HAP-1 (cell line): Measurements from ENCODE around the gene ITGBL1.

Experiments
- DNase-seq, 2 experiments: peaks; one replicate each; pipeline ENCODE4 v3.0.0-alpha.2; 2016 to 2020; ENCODE audit warnings: low spot score in 2 of 2
- H3K27me3 ChIP-seq: fragments of 250-450 bp; sonication (Bioruptor Pico); 2 replicates; pipeline ENCODE4 v1.5.1; 2020; ENCODE audit warnings: low read depth, mild to moderate bottlenecking, moderate library complexity
- H3K36me3 ChIP-seq: fragments of 250-450 bp; sonication (Bioruptor Pico); replicated peaks from 2 replicates; pipeline ENCODE4 v1.5.1; 2020; ENCODE audit warnings: mild to moderate bottlenecking
- H3K4me1 ChIP-seq: fragments of 250-450 bp; sonication (Bioruptor Pico); 2 replicates; pipeline ENCODE4 v1.5.1; 2020; ENCODE audit warnings: mild to moderate bottlenecking
- H3K4me3 ChIP-seq: fragments of 250-450 bp; sonication (Bioruptor Pico); 2 replicates; pipeline ENCODE4 v1.5.1; 2020; ENCODE audit warnings: mild to moderate bottlenecking, moderate library complexity
- H3K9me3 ChIP-seq: fragments of 250-450 bp; sonication (Bioruptor Pico); 2 replicates; pipeline ENCODE4 v1.5.1; 2020; ENCODE audit warnings: mild to moderate bottlenecking, moderate library complexity
- in situ Hi-C: fragments of 300-500 bp; cut with MboI; formaldehyde crosslinking; loops from 3 replicates; pipeline ENCODE4 v1.14.3; 2020; ENCODE audit warnings: low sequenced_read_pairs, inconsistent platforms, mixed read lengths

Gene ITGBL1

DNA sequence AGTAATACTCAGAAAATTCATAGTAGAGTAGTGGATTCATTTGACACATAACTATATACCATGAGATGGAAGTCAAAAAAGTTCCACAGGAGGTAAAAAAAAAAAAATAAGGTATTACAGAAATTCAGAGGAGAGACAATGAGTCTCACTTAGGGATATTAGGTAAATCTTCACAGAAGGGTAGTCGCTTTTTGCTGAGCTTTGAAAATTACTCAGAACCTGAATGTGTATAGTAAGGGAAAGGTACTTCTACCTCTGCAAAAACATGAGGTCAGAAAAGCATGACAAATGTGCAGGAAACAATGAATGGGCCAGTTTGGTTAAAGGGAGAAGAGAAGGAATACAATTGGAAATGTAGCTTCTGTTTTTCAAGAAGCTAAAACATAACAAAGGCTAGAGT lies 250.6 kb downstream of the ITGBL1 start:
- Histone ChIP-seq H3K4me1 (no peaks in the 10 kb centered on the region), H3K36me3 (no peaks in the 10 kb centered on the region), H3K9me3 (no peaks in the 10 kb centered on the region), H3K27me3 (0 out of 2 replicates have a peak, but pooled peaks cover 2% of the 10 kb centered on the region), H3K4me3 (no peak overlapping the region)
- in situ Hi-C loops, result no loop called here
- DNase-seq, result no peak

DNA sequence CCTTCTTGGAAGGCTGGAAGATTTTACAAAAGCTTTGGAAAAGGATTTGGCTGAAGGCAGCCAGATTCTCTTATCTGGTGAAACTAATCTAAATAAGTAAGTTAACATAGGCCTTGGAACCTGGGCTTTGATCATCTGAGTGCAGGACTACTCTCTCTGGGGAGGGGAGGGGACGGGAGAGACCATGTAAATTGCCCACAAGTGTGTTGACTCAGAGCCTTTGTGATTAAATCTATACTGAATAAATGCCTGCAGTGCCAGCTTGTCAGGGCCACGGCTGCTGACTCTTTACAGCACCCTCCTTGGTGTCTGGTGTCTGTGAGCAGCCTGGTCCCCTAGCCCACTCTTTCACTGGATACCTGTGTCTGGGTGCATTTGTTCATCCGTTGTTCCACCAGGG lies 251.4 kb downstream of the ITGBL1 start:
- H3K27me3 ChIP-seq, result 0 out of 2 replicates have a peak, but pooled peaks cover 2% of the 10 kb centered on the region
- in situ Hi-C loops, result no loop called here
- H3K4me1 ChIP-seq, result no peaks in the 10 kb centered on the region
- H3K36me3 ChIP-seq, result no peaks in the 10 kb centered on the region
- no peak for DNase-seq
- no peaks in the 10 kb centered on the region for H3K9me3 ChIP-seq
- H3K4me3 ChIP-seq, result no peak overlapping the region

DNA sequence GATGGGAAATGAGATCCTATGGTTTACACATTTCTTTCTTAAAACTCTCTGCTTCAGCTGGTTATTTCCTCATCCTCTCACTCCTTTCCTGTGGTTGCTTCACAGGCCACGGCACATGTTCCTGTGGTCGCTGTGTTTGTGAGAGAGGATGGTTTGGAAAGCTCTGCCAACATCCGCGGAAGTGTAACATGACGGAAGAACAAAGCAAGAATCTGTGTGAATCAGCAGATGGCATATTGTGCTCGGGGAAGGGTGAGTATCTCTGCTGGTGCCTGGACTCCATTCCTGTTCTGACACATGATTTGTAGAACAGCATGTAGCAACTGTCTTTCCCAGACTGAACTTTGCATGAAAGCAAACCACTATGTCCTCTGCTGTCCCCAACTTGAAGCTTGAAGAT lies 254.2 kb downstream of the ITGBL1 start:
- no peaks in the 10 kb centered on the region for H3K4me1 ChIP-seq
- H3K4me3 ChIP-seq, result no peak overlapping the region
- in situ Hi-C loops, result no loop called here
- no peak for DNase-seq
- no peaks in the 10 kb centered on the region for H3K36me3 ChIP-seq
- 0 out of 2 replicates have a peak, but pooled peaks cover 2% of the 10 kb centered on the region for H3K27me3 ChIP-seq
- H3K9me3 ChIP-seq, result no peaks in the 10 kb centered on the region

DNA sequence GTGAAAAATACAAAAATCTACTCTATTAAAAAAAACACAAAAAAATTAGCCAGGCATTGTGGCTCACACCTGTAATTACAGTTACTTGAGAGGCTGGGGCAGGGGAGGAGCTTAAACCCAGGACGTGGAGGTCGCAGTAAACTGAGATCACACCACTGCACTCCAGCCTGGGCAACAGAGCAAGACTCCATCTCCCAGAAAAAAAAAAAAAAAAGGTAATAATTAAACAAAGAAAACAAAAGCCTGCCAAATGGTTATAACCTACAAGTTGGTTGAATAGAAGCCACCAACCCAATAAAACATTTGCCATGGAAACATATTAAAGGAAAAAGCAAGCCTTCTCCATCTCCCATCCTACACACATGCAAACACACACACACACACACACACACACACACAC lies 255.2 kb downstream of the ITGBL1 start:
- DNase-seq, result no peak
- in situ Hi-C loops, result no loop called here
- H3K27me3 ChIP-seq, result 0 out of 2 replicates have a peak, but pooled peaks cover 2% of the 10 kb centered on the region
- no peaks in the 10 kb centered on the region for H3K9me3 ChIP-seq
- no peaks in the 10 kb centered on the region for H3K4me1 ChIP-seq
- H3K4me3 ChIP-seq, result no peak overlapping the region
- H3K36me3 ChIP-seq, result no peaks in the 10 kb centered on the region

DNA sequence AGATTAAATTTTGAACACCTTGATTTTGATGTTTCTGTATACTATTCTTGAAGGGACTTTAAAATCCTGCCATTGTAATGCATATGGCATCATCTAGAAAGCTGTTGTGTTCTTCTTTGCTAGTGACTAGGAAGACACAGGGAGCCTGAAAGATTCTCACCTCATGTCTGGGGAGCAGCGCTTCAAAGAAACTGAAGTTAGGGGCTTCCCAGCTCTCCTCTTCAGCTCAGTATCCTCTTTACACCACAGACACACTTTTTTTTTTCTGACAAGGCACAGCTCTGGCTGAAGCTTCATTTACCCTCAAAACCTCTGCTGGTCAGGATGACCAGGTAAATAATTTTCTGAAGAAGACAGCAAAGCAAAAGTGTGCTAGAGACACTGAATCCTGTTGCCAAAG lies 255.6 kb downstream of the ITGBL1 start:
- Histone ChIP-seq H3K27me3 (0 out of 2 replicates have a peak, but pooled peaks cover 2% of the 10 kb centered on the region), H3K36me3 (no peaks in the 10 kb centered on the region), H3K4me1 (no peaks in the 10 kb centered on the region), H3K4me3 (no peak overlapping the region), H3K9me3 (no peaks in the 10 kb centered on the region)
- DNase-seq, result no peak
- in situ Hi-C loops, result no loop called here

DNA sequence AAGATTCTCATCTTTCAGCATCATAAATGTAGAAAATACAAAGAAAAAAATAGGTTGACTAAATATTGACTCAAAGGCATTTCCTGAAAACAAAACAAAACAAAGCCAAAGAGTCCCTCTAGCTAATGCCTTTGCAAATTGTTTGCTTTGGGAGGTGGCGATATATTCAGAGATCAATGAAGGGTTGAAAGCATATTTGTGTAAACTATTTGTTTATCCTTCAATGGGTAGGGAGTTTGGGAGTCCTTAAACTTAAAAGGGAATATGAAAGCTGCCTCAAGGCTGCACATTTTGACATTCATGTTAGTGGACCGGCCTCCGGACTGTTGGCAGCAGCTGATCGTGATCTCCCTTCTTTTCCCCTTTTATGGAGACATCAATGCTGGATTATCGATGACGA lies 257.5 kb downstream of the ITGBL1 start:
- H3K9me3 ChIP-seq, result no peaks in the 10 kb centered on the region
- in situ Hi-C loops, result no loop called here
- no peaks in the 10 kb centered on the region for H3K4me1 ChIP-seq
- H3K27me3 ChIP-seq, result no peaks in the 10 kb centered on the region
- no peak overlapping the region for H3K4me3 ChIP-seq
- no peak for DNase-seq
- no peaks in the 10 kb centered on the region for H3K36me3 ChIP-seq

DNA sequence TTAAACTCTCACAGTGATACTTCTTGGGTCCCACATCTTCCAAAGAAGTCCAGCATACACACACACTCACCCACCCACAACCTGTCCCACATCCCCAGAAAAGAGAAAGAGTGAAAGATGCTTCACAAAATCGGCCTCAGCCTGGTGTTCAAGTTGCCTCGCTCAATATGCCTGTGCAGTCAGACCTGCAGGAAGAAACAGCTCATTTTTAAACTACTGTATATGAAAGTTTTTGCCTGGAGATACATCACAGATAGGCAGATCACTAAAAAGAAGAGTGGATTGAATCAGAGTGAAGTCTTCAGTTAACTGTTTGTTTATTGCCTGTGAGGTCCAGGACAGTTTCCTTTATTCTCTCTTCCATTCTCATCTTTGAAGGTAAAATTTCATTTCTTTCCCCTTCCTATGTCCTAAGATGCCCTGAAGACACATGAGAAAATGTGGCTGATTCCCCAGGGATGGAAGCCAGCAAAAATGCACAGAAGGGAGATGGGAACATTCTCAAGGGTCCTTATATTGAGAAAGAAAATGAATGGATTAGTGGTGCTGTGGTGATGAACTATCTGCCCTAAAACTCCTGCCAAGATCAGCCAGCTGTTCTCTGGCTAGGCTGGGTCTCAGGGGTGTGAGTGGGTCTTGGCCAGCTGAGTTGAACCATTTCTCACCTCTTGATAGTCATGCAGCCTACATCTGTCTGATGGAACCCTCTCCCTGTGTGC lies 259.0 kb downstream of the ITGBL1 start:
- H3K36me3 ChIP-seq, result no peaks in the 10 kb centered on the region
- H3K27me3 ChIP-seq, result no peaks in the 10 kb centered on the region
- H3K4me3 ChIP-seq, result no peak overlapping the region
- no peaks in the 10 kb centered on the region for H3K4me1 ChIP-seq
- no peak for DNase-seq
- H3K9me3 ChIP-seq, result no peaks in the 10 kb centered on the region
- in situ Hi-C loops, result no loop called here

DNA sequence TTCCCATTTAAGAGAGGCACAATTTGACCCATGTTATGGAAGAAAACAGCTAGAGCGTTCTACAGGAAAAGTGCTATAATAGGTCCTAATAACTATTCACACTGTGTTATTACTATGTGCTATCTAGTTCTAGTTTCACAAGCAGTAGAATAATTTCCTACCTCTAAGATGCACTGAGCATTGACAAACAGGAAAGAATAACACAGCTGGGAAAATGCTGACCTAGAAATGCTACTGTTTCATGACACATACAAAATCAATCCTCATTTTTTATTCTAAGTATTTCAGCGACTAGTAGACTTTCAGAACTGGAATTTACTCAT lies 259.5 kb downstream of the ITGBL1 start:
- Histone ChIP-seq H3K4me3 (no peak overlapping the region), H3K27me3 (no peaks in the 10 kb centered on the region), H3K9me3 (no peaks in the 10 kb centered on the region), H3K36me3 (no peaks in the 10 kb centered on the region), H3K4me1 (no peaks in the 10 kb centered on the region)
- in situ Hi-C loops, result no loop called here
- DNase-seq, result no peak

DNA sequence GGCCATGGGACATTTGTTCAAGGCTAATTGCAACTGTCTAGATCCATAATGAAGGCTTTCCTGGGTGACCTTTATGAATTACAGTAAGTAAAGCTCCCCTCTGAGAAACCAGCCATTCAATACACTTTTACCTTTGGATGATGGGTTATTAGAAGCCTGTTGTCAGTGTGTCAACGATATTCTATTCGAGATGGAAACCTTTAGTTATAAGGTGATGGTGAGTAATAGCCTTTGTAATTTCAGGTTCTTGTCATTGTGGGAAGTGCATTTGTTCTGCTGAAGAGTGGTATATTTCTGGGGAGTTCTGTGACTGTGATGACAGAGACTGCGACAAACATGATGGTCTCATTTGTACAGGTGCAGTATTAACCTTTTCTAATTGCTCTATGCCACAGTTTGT lies 261.7 kb downstream of the ITGBL1 start:
- Histone ChIP-seq H3K9me3 (no peaks in the 10 kb centered on the region), H3K4me1 (no peaks in the 10 kb centered on the region), H3K36me3 (no peaks in the 10 kb centered on the region), H3K27me3 (no peaks in the 10 kb centered on the region), H3K4me3 (no peak overlapping the region)
- DNase-seq, result no peak
- in situ Hi-C loops, result no loop called here

DNA sequence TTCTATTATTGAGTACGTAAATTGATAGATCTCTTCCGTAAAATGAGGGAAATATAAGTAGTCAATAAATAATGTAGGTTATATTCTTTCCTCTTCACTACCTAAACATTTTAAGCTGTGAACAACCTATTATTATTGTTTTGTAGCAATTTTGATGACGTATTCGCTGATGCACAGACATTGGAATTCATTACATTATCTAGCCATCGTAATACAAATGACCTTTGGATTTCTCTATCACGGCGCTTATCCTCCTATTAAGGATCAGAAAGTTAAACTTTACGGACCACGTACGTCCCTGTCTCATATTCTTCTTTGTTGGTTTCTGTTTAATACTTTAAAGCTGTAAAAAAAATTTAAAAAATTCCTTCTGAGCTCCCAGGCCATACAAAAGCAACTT lies 264.9 kb downstream of the ITGBL1 start:
- H3K4me1 ChIP-seq, result no peaks in the 10 kb centered on the region
- in situ Hi-C loops, result no loop called here
- H3K4me3 ChIP-seq, result no peak overlapping the region
- no peaks in the 10 kb centered on the region for H3K9me3 ChIP-seq
- no peaks in the 10 kb centered on the region for H3K27me3 ChIP-seq
- no peak for DNase-seq
- H3K36me3 ChIP-seq, result no peaks in the 10 kb centered on the region

DNA sequence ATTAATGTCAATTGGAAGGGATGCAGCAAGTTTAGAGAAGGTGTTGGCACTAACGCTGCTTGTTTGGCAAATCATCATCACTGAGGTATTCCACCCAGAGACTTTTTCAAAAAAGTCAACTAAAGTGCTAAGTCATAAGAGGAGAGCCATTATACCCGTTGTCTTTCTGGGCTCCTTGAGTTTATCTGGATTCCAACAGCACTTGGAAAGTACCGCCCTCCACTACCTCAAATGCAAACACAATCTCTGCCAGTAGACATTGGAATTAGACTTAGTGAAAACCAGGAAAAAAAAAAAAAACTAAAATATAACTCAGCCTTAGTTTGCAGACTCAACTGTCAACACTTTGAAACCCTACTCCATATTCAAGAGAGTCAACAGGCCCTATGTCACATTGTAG lies 266.0 kb downstream of the ITGBL1 start:
- H3K36me3 ChIP-seq, result no peaks in the 10 kb centered on the region
- H3K27me3 ChIP-seq, result no peaks in the 10 kb centered on the region

DNA sequence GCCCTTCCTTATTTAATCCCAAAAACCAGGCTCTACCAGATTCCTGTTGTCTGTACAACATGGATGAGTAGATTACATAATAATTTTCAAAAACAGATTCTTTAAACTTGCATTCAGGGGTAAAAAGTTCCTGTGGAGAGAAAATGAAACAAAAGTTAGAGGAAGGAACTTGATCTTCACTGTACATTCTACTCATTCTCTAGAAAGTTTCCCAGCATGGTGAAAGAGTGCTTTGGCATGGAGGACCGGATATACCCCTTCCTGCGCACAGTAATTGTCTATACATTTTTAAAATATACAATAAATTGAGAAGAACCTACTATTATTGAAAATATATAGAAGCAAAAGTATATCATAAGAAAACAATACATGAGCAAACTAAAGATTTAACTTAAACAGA lies 274.2 kb downstream of the ITGBL1 start:
- in situ Hi-C loops, result no loop called here
- H3K27me3 ChIP-seq, result no peaks in the 10 kb centered on the region
- DNase-seq, result no peak
- no peaks in the 10 kb centered on the region for H3K36me3 ChIP-seq
- no peak overlapping the region for H3K4me3 ChIP-seq
- no peaks in the 10 kb centered on the region for H3K4me1 ChIP-seq
- no peaks in the 10 kb centered on the region for H3K9me3 ChIP-seq

More for the DNA sequence above, 266.0 kb downstream of the ITGBL1 start:
- Histone ChIP-seq H3K4me3 (no peak overlapping the region), H3K9me3 (no peaks in the 10 kb centered on the region), H3K4me1 (no peaks in the 10 kb centered on the region)
- in situ Hi-C loops, result no loop called here
- DNase-seq, result no peak

DNA sequence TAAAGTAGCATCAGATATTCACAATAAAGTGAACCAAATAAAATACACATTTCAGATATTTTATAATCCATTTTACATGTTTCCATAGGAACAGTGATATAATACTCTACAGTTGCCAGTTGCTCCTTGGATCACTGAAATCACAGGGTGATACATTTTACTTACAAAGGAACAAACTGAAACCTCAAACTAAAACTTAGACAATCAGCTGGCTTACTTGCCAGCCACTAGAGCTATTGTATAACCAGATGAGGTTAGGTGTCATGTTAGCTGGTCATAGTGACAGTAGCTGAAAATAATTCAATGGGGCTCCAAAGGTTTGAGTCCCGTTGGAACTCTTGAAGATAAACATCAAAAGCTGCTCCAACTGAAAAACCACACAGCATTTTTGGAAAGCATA lies 274.6 kb downstream of the ITGBL1 start:
- Histone ChIP-seq H3K27me3 (no peaks in the 10 kb centered on the region), H3K36me3 (no peaks in the 10 kb centered on the region), H3K9me3 (no peaks in the 10 kb centered on the region), H3K4me3 (no peak overlapping the region), H3K4me1 (no peaks in the 10 kb centered on the region)
- DNase-seq, result no peak
- in situ Hi-C loops, result no loop called here

DNA sequence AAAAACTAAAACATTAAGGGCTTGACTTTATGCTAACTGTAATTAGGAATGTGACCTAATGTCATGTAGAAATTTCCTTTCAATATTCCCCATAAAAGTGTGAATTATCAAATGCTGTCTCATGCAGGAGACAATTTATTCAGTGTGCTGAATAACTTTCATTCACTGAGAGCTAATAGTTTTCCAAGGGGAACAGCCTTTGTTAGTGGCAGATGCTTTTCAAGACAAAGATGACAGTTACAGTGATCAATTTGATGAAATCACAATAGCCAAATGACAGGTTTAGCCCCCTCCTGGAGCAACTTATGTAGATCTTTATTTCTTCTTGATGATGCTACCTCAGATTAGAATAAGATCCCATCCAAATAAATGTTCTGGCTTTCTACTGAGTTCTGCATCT lies 275.5 kb downstream of the ITGBL1 start:
- in situ Hi-C loops, result no loop called here
- H3K36me3 ChIP-seq, result no peaks in the 10 kb centered on the region
- DNase-seq, result no peak
- no peak overlapping the region for H3K4me3 ChIP-seq
- no peaks in the 10 kb centered on the region for H3K27me3 ChIP-seq
- H3K4me1 ChIP-seq, result no peaks in the 10 kb centered on the region
- no peaks in the 10 kb centered on the region for H3K9me3 ChIP-seq

DNA sequence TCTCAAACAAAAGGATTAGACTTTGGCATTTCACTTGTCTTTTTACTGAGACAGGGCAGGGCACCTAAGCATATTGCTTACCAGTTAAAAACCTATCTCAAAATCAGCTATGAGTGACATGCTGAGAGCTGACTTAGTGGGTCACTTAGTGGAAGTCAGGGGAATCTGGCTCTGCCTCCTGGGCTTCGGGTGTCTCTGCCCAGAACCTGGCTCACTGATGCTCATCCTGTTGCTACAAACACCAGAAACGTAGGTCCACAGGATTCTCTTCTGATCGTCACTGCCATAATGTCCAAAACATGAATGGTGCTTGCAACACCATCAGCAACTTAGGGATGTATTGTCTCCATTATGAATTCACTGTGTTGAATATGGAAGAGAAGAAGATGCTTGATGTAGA lies 276.1 kb downstream of the ITGBL1 start:
- no peaks in the 10 kb centered on the region for H3K4me1 ChIP-seq
- H3K9me3 ChIP-seq, result no peaks in the 10 kb centered on the region
- in situ Hi-C loops, result no loop called here
- no peak for DNase-seq
- H3K27me3 ChIP-seq, result no peaks in the 10 kb centered on the region
- H3K36me3 ChIP-seq, result no peaks in the 10 kb centered on the region
- no peak overlapping the region for H3K4me3 ChIP-seq
